ENCODE results near the gene CUX1.
"Not testable (repeated sequence)": the region's sequence is repeated elsewhere in the genome, so short reads cannot be mapped to it uniquely, and the experiment has no call there.

The CUX1 gene

DNA sequence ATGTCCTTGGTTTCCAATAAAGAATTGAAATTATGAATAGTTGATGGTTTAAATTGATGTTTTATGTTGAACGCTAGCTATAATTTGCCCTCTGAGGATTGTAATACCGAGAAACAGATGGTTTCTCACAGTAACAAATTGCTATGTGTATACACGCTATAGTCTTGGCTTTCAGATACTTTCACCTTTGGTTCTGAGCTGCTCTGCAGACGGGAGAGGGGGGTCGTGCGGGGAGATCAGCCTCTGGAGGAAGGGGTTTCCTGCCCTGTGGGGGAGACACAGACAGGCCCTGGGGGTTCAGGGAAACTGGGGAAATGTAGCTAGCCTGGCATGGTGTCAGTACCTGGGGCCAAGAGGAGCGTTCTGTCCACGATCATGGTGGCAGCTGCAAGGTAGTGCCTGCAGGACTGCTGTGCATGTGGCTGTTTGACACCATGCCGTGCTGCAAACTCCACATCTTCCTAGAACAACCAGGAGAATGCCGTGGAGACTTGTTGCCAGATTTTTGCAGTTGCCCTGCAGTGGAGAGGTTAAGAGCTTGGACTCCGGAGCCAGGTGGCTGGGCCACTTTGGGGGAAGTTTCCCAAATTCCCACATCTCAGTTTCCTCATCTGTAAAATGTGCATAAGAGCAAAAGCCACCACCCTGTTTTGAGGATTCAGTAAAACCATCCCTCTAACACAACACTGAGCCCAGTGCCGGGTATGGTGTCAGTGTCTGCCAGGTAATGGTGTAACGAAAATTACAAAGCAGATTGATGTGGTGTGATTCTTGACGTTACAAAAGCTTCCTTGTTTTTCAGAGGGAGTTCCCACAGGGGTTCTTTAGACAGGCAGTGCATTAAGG is 167.9 kb downstream of the CUX1 start:
- no peak for DNase-seq (ENCODE audit: low spot score)

DNA sequence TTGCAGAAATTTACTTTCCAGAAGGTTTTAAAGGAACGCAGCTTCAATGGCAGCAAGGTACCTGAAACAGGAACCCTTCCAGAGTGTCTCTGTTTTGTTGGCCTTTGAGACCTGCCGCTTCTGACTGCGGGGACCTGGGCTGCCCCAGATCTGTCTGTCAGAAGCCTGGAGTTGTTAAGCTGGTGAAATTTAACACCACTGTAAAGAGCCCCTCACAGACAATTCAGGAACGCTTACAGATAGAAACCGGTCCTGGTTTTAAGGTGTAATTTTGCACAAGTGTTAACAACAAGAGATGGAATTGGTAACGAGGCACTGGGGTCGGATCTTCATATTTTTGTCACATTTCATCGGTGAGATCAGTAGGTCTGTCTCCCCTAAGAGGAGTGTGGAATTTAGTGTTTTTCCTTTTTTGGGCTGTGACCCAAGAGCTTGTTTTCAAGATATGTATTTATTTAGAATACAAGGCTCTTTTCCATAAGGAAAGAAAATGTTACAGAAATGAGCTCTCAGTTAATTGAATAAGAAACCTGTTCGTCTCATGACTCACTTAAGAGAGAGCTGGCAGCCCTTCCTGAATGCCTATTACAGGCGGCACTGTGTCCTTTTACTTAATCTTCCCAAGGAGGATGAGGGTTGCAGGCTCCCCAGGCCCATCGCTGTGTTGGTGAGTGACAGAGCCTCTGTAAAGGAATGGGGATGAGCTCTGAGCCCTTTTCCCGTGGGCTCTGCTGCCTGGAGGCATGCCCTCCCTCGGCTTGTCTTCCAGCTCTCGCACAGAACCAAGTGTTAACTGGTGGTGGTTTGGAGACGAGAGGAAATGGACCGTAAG is 168.7 kb downstream of the CUX1 start:
- DNase-seq (ENCODE audit: low spot score), result no peak

DNA sequence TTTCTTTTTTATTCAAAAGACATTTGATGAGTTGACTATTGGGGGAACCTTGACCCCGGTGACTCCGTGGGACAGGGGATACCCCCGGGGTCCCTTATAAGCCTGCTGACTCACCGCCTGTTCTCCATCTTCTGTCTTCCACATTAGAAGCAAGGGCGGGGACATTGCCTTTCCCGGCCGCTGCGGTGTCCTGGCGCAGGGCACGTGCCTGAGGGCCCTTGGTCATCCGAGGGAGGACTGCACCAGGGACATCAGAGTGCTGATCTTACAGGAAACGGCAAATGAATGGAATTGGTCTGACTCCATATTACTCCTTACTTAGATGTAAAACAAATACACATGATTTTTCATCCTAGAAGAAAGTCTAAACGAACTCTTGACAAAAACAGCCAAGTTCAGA is 170.1 kb downstream of the CUX1 start:
- DNase-seq (ENCODE audit: low spot score), result no peak

DNA sequence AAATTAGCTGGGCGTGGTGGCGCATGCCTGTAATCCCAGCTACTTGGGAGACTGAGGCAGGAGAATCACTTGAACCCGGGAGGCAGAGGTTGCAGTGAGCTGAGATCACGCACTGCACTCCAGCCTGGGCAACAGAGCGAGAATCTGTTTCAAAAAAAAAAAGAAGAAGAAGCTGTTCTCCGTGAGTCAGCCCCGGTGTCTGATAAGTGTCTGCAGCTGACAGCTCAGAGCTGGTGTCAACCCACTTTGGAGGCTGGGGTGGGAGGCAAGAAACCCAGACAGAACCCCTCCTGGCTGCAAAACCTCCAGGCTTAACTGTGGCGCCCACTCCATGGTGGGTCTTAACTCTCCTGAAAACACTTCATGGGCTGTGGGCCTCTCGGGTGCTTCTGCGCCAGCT is 170.6 kb downstream of the CUX1 start:
- DNase-seq (ENCODE audit: low spot score), result not testable (repeated sequence)

DNA sequence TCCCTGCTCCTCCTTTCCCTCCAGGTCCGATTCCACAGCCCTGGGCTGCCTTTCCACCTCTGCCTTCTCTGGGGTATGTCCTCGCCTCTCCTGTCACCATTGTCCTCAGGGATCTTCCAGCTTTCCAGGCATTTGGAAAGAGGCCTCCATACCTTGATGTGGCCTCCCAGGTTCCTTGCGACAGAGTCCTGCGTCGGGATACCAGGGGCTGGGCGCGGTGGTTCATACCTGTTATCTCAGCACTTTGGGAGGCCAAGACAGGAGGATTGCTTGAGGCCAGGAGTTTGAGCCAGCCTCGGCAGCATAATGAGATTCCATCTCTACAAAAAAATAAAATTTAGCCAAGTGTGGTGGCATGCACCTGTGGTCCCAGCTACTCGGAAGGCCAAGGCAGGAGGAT is 171.1 kb downstream of the CUX1 start:
- no peak for DNase-seq (ENCODE audit: low spot score)

DNA sequence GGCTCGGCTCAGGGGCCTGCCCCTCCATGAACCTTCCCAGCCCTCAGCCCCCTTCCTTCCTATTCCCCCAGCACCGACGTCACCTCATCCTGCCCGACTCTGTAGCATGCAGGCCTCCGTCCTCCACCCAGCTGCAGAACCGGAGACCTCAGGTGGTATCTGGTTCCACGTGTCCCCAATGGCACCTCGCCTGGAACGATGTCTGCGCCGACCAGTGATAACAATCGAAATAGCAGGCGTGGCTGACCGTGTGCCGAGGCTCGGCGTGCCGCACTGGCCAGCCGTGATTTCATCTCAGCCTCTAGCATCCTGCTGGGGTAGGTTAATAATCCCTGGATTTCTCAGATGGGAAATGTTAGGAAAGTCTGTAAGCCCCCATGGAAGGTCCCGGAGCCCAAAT is 171.7 kb downstream of the CUX1 start:
- DNase-seq (ENCODE audit: low spot score), result no peak

DNA sequence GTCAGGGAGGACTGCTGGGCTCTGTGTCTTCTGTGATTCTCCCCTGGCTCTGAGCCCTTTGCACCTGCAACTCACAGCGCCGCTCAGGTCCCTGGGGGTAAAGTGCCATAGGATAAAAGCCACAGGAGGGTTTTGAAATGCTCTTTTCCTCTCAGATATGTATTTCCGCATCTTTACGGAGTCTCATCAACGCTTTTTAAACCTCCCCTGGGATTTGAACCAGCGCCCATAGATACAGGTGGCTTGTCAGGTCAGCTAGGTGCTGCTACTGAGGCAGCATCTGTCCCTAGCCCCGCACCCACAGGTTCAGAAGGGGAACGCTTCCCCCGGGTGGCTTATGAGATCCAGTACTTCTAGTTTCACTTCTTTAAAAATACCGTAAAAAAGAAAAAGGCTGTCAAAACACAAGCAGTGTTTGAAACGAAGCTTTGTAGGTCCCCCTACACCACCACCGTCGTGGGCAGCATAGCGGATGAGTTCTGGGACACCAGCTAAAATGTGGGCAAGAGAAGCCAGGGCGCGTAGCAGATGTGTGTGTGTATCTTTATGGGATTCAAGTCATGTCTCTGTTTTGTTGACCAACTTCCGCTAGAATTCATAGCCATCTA is 173.5 kb downstream of the CUX1 start:
- DNase-seq (ENCODE audit: low spot score), result no peak

DNA sequence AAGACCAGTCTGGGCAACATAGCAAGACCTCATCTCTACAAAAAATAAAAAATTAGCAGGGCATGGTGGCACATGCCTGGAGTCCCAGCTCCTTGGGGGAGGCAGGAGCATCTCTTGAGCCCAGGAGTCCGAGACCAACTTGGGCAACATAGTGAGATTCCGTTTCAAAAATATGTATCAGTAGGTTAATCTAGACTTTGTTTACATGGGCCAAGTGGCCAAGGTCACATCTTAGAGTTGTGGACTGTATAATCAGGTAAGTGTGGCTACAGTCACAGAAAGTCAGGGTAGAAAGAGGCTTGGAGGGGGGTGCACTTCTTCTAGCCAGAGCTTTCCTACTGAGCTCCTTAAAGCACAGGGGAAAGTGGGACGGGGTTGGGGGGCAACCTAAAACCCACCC is 174.4 kb downstream of the CUX1 start:
- DNase-seq (ENCODE audit: low spot score), result no peak

DNA sequence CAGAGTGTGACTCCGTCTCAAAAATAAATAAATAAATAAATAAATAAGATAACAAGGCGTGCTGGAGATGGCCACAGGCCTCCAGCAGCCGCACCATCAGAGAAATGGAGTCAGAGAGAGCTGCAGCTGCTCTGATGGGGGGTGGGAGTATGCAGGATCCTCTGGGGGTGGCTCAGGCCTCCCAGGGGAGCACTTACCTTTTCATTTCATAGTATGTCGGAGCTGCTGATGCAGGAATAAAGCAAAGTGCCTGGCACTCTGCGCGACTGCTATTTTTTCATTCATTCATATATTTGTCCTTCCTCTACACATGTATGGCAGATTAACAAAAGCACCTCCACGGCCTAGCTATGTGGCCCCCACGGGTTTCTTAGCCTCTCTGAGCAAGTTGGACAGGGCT is 175.9 kb downstream of the CUX1 start:
- no peak for DNase-seq (ENCODE audit: low spot score)

DNA sequence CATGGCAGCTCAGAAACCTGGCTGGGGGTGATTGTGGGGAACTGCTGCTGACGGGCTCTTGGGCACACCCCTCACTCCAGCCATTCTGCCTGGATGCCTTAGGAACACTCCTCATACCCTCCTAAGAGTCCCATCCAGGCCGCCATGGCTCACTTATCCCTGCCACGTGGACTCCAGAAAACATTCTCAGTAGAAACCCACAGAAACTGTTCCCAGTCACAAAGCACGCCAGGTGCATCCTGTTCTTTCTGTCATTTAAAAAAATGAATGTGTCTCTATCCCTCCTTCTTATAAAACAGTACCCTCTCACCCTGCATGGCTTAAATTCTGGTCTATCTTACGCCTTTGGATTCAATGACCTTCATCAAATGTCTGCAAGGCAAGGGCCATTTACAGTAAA is 177.7 kb downstream of the CUX1 start:
- no peak for DNase-seq (ENCODE audit: low spot score)

DNA sequence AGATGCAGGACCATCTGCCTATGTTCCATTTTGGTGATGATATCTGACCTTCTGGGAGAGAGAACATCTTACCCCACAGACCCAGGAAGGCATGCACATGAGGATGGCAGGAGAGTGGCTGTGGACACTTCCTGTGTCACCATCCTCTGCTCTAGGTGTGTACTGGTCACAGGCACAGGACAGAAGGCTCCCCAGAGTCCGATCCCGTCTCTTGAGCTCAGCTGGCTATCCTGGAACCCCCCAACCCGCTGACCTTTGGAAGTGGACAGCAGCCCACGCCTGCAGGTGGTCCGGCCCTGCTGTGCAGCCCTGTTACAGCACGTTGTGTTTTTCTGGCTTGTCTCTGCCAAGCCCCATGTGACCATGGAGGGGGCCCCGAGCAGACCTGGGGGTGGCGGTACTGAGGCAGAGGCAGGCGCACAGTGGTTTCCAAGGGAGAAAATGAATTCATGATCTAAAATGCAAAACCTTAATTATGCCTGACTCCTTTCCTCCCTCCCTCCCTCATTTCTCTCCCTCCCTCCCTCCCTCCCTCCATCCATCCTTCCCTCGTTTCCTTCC is 178.8 kb downstream of the CUX1 start:
- DNase-seq (ENCODE audit: low spot score), result no peak

DNA sequence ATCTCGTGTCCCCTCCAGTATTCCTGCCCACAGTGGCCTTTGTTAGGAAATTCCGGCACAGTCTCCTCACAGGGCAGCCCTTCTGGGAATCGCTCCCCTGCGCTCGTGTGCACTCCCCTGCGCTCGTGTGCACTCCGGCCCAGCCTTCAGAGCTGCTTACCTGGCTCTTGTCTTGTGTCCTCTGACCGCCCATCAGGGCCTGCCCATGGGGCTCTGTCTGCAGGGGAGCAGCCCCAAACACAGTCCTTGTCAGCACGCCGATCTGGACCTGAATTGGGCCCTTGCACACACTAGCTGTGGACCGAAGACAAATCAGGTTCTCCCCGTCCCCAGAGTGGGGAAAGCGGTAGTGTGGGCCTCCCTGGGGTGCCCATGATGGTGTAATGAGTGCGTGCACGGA is 179.4 kb downstream of the CUX1 start:
- no peak for DNase-seq (ENCODE audit: low spot score)

DNA sequence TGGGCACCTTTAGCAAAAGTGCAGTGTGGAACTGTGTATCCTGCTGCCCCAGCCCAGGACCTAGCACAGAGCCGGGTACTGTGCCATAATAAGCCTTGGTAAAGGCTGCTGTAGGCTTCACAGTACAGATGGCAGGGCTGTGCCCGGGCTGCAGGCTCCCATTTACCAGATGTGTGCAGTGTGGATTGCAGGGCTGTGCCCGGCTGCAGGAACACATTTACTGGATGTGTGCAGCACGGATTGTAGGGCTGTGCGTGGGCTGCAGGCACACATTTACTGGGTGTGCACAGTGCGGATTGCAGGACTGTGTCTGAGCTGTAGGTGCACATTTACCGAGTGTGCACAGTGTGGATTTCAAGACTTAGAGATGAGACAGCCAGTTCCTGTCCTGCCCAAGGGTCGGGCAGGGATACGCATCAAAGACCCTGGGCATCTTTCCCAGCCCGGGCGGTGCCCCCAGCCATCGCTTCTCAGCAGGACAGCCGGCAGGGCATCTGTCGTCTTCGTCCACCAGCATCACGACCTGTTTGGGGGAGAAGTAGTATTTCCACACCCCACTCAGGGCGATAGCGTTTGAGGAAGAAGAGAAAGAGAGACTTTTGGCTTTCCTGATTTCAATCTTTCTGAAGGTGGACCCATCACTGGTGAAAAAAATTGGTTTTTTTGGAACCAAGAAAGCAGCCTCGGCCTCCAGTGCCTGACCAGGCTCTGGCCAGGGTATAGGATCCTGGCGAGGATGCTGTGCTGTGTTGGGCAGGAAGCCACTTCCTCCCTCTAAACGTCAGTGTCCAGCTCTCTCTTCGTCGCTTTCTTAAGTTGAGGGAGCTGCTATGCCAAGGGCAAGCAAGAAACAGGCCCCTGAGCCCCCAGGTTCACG is 180.8 kb downstream of the CUX1 start:
- DNase-seq (ENCODE audit: low spot score), result no peak

DNA sequence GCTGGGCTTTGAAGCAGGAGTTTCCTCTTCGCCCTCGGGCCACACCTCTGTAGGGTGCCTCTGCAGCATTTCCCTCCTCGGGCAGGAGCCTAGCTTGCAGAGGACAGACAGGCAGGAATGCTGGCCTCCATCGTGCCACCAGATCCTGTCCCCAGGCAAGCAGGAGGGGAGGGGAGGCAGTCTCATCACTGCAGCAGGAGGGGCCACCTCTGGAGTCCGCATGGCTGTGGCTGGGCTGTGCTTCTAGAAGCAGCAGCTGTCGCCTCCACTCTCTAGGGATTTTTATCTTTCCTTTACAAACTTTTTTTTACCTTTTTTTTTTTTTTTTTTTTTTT is 181.4 kb downstream of the CUX1 start:
- DNase-seq (ENCODE audit: low spot score), result no peak

DNA sequence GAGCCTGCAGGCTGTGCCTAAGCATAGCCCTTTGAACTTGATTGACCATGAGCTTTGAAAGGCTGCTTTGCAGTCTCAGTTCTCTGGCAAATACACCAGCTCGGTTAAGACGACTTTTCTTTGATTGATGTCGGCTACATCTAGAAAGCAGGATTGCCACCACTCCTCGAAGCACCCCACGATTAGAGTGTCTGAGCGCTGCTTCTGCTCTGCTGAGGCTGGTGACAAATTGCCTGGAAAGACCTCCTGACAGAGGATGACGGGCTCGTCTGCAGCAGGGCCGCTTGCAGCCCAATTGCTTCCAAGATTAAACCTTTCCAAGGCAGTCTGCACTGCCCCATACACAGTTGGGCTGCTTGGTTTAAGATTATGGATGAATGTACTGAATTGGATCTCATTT is 182.0 kb downstream of the CUX1 start:
- DNase-seq (ENCODE audit: low spot score), result no peak

DNA sequence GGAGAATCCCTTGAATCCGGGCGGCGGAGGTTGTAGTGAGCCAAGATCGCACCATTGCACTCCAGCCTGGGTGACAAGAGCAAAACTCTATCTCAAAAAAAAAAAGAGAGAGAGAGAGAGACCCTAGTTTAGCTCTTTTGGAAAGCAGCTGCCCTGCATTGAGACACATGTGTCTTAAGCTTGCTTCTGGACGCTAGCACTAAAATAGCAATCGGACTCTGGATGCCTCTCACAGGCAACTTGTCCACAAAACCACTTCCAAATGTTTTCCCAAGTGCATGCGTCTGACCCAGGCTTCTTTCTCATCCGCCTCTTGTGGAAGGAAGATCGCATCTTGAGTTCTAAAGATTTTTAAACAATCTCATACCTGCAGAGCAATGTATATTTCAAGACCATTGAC is 182.7 kb downstream of the CUX1 start:
- DNase-seq (ENCODE audit: low spot score), result no peak

DNA sequence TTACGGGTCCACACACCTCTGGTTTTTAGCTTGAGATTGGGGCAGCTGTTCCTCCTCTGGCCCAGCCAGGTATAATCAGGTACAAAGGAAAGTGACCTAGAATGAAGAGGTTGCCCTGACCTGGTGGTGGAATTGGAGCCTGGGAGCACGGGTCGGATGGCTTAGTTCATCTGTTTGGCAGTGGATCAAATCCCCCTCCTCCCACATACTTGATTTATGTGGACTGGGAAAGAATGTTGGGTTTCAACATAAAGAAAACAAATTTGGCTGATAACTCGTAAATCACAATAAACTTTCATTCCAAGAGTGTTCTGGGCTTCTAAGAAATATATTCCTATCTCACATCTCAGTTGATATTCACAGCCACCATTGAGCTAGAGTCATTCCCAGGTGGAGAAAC is 186.8 kb downstream of the CUX1 start:
- no peak for DNase-seq (ENCODE audit: low spot score)

DNA sequence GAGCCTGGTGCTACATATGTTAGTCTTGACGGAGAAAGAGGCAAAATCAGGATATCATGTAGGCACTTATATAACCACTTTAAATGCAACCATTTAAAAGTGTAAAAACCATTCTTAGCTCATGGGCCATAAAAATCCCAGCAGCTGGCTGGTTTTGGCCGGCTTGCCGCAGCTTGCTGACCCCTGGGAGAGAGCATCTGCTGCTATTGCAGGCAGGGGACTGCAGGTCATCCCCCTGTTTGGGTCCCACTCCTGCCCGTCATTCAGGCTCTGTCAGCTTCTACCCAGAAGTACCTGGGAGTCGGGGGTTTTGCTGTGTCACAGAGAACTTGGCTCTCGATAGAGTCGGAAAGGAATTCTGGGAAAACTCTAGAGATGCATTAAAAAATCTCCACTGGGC is 187.4 kb downstream of the CUX1 start:
- DNase-seq (ENCODE audit: low spot score), result no peak

DNA sequence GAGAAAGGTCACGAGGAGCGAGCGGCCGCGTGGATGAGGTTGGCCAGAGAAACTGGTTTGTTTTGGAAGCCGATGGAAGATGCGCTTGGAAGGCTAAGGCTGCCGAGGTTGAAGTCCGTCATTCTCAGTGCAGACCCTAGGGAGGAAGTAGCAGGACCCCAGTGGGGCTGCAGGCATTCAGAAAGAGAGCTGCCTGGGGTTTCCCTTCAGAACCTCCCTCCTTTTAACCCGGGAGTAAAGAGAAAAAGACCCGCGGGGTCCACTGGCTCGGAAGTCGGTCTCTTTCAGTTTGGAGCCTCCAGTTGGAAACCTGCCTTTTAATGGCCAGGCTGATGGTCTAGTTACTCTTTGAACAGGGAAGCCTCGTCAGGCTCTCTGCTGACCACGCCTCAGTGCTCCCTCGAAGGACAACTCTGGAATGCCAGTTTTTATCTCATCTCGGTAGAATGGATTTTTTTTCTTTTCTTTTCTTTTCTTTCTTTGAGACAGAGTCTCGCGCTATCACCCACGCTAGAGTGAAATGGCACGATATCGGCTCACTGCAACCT is 188.6 kb downstream of the CUX1 start:
- DNase-seq (ENCODE audit: low spot score), result no peak

DNA sequence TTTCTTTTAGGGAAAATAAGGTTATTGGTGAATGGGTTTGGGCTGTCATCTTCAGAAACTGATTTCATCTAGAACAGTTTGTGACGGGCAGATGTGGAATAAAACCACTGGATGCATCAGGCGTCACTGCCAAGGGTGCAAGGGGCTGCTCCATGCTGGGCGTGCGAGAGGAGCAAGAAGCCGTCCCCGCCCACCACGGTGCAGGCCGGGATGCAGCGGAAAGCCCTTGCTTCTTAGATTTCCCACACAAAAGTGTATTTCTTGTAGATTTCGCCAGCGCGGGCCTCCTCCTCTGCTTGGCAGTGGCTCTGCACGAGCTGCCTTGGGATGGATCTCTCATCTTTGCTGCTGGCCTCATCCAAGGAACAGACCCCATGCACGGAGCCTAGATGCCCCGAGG is 189.3 kb downstream of the CUX1 start:
- DNase-seq (ENCODE audit: low spot score), result no peak

DNA sequence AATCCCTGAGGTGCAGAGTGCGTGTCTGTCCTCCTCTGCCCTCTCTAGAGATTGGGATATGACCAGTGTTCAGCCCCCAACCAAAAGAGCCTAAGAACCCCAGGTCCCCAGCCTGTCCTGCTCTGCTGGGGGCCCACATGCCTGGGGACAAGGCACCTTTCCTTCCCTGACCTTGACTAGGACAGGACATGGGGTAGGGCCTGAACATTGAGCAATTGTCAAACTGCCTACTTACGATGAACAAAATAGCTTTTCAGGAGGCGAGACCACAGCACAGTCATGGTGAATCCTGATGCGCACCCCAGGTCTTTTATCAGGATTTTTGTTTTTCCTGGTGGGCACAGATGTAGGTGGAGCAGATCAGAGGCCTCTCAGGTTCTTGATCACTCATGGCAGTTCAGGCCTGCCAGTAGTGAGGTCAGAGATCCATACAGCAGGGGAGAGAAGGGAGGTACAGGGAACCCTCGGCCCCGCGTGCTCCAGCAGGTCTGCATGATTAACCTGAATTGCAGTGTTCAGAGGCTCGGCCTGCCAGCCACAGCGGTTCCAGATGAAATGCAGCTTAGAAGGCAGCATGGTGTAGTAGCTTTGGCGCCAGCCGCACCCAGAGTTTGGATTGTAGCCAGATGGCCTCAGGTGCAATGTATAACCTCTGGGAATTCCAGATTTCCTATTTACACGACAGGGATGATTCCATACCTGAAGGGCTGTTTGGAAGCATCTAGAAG is 191.3 kb downstream of the CUX1 start:
- DNase-seq (ENCODE audit: low spot score), result no peak

Measured in CD4-positive, alpha-beta T cell treated with Interleukin-2 at 100 ng/mL for 4 hours (primary cell).